GM12891 (cell line): ENCODE measurements around the gene SCD5. TPM values are rescaled to one million over a fixed set of nuclear protein-coding genes. Genes with fewer than 3 reads are reported as not detected.
"Not testable (repeated sequence)": the region's sequence is repeated elsewhere in the genome, so short reads cannot be mapped to it uniquely, and the experiment has no call there.

Source experiments
- DNase-seq: peaks from one replicate; pipeline ENCODE4 v3.0.0; 2011; ENCODE audit warnings: low spot score; ENCODE audit not compliant: insufficient read length
- FAIRE-seq: peaks from 2 replicates; lab custom pipeline; 2011; peaks lifted over from hg19 to GRCh38; lab: Jason Lieb, UNC
- PAX5 ChIP-seq: IDR thresholded peaks from 2 replicates; pipeline ENCODE4 v1.6.1; 2011; ENCODE audit warnings: low read length, moderate library complexity, mild to moderate bottlenecking; ENCODE audit not compliant: insufficient read depth, severe bottlenecking
- POLR2A ChIP-seq: IDR thresholded peaks from 2 replicates; pipeline ENCODE4 v1.6.1; 2011; ENCODE audit warnings: low read depth, low read length, control low read depth
- POLR2AphosphoS5 ChIP-seq: IDR thresholded peaks from 2 replicates; pipeline ENCODE4 v1.6.1; 2011; ENCODE audit warnings: low read depth, low read length, control low read depth
- POU2F2 ChIP-seq: IDR thresholded peaks from 2 replicates; pipeline ENCODE4 v1.6.1; 2011; ENCODE audit warnings: low read depth, mild to moderate bottlenecking, control low read depth, low read length, moderate library complexity
- SPI1 ChIP-seq: IDR thresholded peaks from 2 replicates; pipeline ENCODE4 v1.6.1; 2011; ENCODE audit warnings: low read depth, low read length, control low read depth
- TAF1 ChIP-seq: IDR thresholded peaks from 2 replicates; pipeline ENCODE4 v1.6.1; 2011; ENCODE audit warnings: low read depth, low read length, control low read depth
- polyA plus RNA-seq: library from polyadenylated mRNA; unstranded; fragments of >200 nt; gene quantifications from one replicate; pipeline ENCODE4 v1.2.1, GENCODE V29; 2012; ENCODE audit warnings: low read depth, missing spikeins, inconsistent platforms; ENCODE audit not compliant: missing spikeins

Gene SCD5
- 0.09 TPM for polyA plus RNA-seq

DNA sequence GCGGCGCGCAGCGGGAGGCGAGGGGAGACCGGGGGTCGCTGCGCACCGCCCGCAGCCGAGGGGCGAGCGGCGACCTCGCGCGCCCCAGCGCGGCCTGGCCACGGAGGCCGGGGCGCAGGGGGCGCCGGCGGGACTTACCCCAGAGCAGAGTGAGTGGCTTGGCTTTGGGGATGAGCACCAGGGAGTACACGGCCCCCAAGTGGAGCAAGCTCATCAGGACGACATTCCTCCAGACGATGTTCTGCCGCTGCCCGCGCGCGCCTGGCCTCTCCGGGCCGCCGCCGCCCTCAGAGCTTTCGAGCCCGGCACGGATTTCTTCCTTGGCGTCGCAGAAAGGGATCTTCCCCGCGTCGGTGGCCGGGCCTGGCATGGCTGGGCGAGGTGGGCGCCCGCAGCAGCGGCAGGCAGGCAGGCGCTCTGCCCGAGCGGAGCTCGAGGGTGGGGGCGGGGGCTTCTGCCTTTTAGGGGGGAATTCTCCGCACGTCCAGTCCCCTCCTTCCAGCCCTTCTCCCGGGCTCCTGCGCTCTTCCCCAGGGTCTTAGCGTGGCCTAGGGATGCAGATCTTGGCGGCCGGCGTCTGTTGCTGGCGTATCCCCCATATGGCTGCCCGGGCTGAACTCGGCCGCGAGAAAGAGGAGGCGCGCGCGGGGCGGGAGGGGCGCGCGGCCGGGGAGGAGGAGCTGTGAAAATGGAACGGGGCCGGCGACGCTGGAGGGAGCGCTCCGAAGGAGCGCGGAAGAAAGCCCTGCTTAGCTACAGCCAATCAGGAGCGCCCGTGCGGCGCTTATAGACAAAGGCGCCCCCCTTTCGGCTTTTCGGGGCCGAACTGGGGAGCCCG, at the start of gene SCD5:
Gene SCD5 (minus strand): TSS at position 629 of the 838 bp plus-strand sequence. CDS start 259 bp downstream, at position 370.
- peak; percentile 71 for DNase-seq
- TF ChIP-seq POU2F2 (no peak), TAF1 (no peak), PAX5 (no peak), POLR2AphosphoS5 (no peak), POLR2A (no peak), SPI1 (no peak)
- no peak for FAIRE-seq

GRCh38 chr4:82842593-82842992, 44.0 kb upstream of the SCD5 start:
- no peak for FAIRE-seq
- DNase-seq: no peak
- TF ChIP-seq TAF1 (no peak), POLR2A (no peak), POLR2AphosphoS5 (no peak), POU2F2 (no peak), SPI1 (no peak), PAX5 (no peak)

DNA sequence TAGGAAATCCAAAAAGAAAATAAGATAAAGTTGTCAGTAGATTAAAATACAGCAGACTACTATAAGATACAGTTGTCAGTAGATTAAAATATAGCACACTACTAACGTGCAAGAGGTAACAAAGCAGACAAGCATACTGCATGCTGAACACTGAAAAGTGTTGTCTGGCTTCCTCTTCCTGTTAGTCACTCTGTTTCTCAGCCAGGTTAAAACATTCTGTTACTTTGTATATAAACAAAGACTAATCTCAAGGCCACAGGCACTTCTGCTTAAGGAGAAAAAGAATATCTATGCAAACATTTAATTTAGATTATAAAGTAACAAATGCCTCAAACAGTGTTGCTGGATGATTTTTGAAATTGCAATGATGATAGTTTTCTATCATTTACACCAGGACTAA, 41.0 kb upstream of the SCD5 start:
- TF ChIP-seq POU2F2 (no peak), PAX5 (no peak), SPI1 (no peak), TAF1 (no peak), POLR2AphosphoS5 (no peak), POLR2A (no peak)

DNA sequence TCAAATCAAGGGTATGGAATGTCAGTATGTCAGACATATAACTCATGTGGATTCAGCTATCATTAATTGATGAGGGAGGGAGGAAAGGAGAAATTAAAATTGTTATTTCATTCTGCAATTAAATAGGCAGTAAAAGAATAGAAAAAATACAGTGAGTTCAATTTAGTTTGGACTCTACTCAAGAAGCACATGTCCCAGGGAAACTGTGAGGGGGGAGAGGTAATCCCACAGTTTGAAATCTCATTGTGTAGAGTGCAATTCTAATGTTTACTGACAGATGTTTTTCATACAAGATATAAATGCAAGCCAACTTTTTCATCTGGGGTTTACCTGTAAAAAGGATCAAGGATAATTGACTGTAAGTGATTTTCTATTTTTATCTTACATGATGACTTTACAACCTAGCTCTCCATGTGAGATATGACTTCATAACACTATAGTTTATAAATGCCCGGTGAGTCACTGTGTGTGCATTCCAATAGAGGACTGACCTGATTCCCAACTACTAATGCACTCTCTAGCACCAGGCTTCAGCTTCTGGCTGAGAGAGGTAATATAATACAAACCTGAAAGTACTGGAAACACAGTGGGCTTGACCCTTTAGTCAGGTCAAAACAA, 35.2 kb upstream of the SCD5 start:
- DNase-seq (no peak), FAIRE-seq (no peak)
- TF ChIP-seq TAF1 (no peak), PAX5 (no peak), SPI1 (no peak), POLR2AphosphoS5 (no peak)

More for the DNA sequence above, 41.0 kb upstream of the SCD5 start:
- DNase-seq (no peak), FAIRE-seq (no peak)

GRCh38 chr4:82833060-82833459, 34.5 kb upstream of the SCD5 start:
- DNase-seq, FAIRE-seq: not testable (repeated sequence)

GRCh38 chr4:82825425-82825824, 26.8 kb upstream of the SCD5 start:
- no peak for DNase-seq
- TF ChIP-seq TAF1 (no peak), SPI1 (no peak), PAX5 (no peak), POU2F2 (no peak), POLR2A (no peak), POLR2AphosphoS5 (no peak)
- no peak for FAIRE-seq

GRCh38 chr4:82823062-82823461, 24.5 kb upstream of the SCD5 start:
- TF ChIP-seq POLR2AphosphoS5 (no peak), TAF1 (no peak)
- FAIRE-seq (no peak), DNase-seq (no peak)

GRCh38 chr4:82820689-82821088, 22.1 kb upstream of the SCD5 start:
- peak; percentile 20 for FAIRE-seq
- no peak for DNase-seq
- TF ChIP-seq POU2F2: no peak
- TF ChIP-seq PAX5: no peak
- TF ChIP-seq TAF1: no peak
- TF ChIP-seq POLR2AphosphoS5: no peak
- no peak for TF ChIP-seq POLR2A
- no peak for TF ChIP-seq SPI1

GRCh38 chr4:82818664-82819662, 20.4 kb upstream of the SCD5 start:
- DNase-seq (no peak), FAIRE-seq (peak; percentile 43)
- no peak for TF ChIP-seq TAF1
- no peak for TF ChIP-seq SPI1
- TF ChIP-seq PAX5: no peak
- TF ChIP-seq POU2F2: no peak
- no peak for TF ChIP-seq POLR2A
- no peak for TF ChIP-seq POLR2AphosphoS5

- not testable (repeated sequence) for FAIRE-seq, DNase-seq
Observed at GRCh38 chr4:82816874-82817273, 18.3 kb upstream of the SCD5 start.
